Motor neuron (in vitro differentiated cells): ENCODE results near the gene ASXL1. TPM values are rescaled to one million over a fixed set of nuclear protein-coding genes. Genes with fewer than 3 reads are reported as not detected.
A peak's percentile ranks its signal among the peaks of the same experiment; 100 is the strongest.
"Not testable (repeated sequence)": the region's sequence is repeated elsewhere in the genome, so short reads cannot be mapped to it uniquely, and the experiment has no call there.

ENCODE experiments used
- ATAC-seq, 8 experiments: fragments of 200-7000 bp; cut with Tn5 transposase; replicated peaks in 6 of 8; 2 replicates each; pipeline ENCODE4 v1.8.0; 2021; ENCODE audit warnings: mild to moderate bottlenecking in 8 of 8, moderate library complexity in 8 of 8
- H3K27ac ChIP-seq, 2 donors: fragments of 250-450 bp; sonication (Bioruptor Pico); 2 replicates each; pipeline ENCODE4 v1.9.0; 2021; ENCODE audit warnings: antibody characterized with exemption in 2 of 2, mild to moderate bottlenecking in 2 of 2, moderate library complexity in 1 of 2
- H3K4me1 ChIP-seq, 2 donors: fragments of 250-450 bp; sonication (Bioruptor Pico); replicated peaks in 1 of 2; 2 replicates each; pipeline ENCODE4 v1.6.1; 2021; ENCODE audit warnings: antibody characterized with exemption in 2 of 2, mild to moderate bottlenecking in 2 of 2, moderate library complexity in 1 of 2
- H3K4me3 ChIP-seq, 5 donors: fragments of 250-450 bp; sonication (Bioruptor Pico); 2 replicates each; pipeline ENCODE4 v1.9.0; 2021; ENCODE audit warnings: antibody characterized with exemption in 5 of 5, mild to moderate bottlenecking in 5 of 5, moderate library complexity in 4 of 5
- WGBS, 10 experiments: fragments of 450-650 bp; shearing (Covaris generic); methylation state at CpG; one replicate each; pipeline ENCODE4 v1.0.0; 2022; 5-methylcytosine and 5-hydroxymethylcytosine counted together
- in situ Hi-C, 9 experiments: fragments of 400-800 bp; cut with MboI; loops; one replicate each; pipeline ENCODE4 v1.15.0; 2021; ENCODE audit warnings: low sequenced_read_pairs in 9 of 9, low pct_unique_long_range_greater_than_20kb in 2 of 9; ENCODE audit not compliant: unreplicated experiment in 9 of 9
- total RNA-seq, 8 experiments: library from RNA; unstranded; fragments of 300-600 nt; gene quantifications; 2 replicates each; pipeline versions ENCODE4 v1.2.3 to v1.2.4, GENCODE V29; 2022

The ASXL1 gene
- total RNA-seq, 8 experiments from 2014 or later = 22.1 to 81.0 (median 33.3) TPM

GRCh38 chr20:32407131-32407750, 49.1 kb downstream of the ASXL1 start:
- ATAC-seq, H3K27ac ChIP-seq, H3K4me1 ChIP-seq, H3K4me3 ChIP-seq, in situ Hi-C loops: not testable (repeated sequence)
- WGBS, 10 experiments = 80 to 100% (median 97%) methylated on average over 1 to 5 of the region's 9 CpGs; no CpG with 5 or more reads in 1 of the 10 experiments

- Histone ChIP-seq H3K4me1 (no peaks in the 10 kb centered on the region), H3K4me3 (no peak overlapping the region), H3K27ac (no peak overlapping the region)
- WGBS, 10 experiments = 89 to 100% (median 93%) methylated on average over 2 of the region's 2 CpGs; no CpG with 5 or more reads in 4 of the 10 experiments
- in situ Hi-C loops = no loop called here
- ATAC-seq = no peak
Observed at GRCh38 chr20:32411955-32412706, 54.0 kb downstream of the ASXL1 start.

- ATAC-seq = no peak
- Histone ChIP-seq H3K27ac (no peak overlapping the region), H3K4me1 (no peaks in the 10 kb centered on the region), H3K4me3 (no peak overlapping the region)
- 38 to 100% (median 71%) methylated on average over 1 to 2 of the region's 2 CpGs; no CpG with 5 or more reads in 2 of the 10 experiments for WGBS, 10 experiments
- in situ Hi-C loops = no loop called here
Observed at GRCh38 chr20:32415494-32415893, 57.4 kb downstream of the ASXL1 start.

- peak in 1 of 8 experiments; percentile 26 for ATAC-seq
- no peak overlapping the region for H3K27ac ChIP-seq
- no peak overlapping the region for H3K4me3 ChIP-seq
- in situ Hi-C loops = no loop called here
- WGBS, 10 experiments = 20 to 100% (median 81%) methylated on average over 1 to 2 of the region's 2 CpGs; no CpG with 5 or more reads in 3 of the 10 experiments
- H3K4me1 ChIP-seq = no peaks in the 10 kb centered on the region
Observed at GRCh38 chr20:32416206-32416605, 58.1 kb downstream of the ASXL1 start.

GRCh38 chr20:32418376-32418775, 60.2 kb downstream of the ASXL1 start:
- in situ Hi-C loops = no loop called here
- H3K4me3 ChIP-seq = no peak overlapping the region
- 70 to 100% (median 92%) methylated on average over 1 to 2 of the region's 2 CpGs; no CpG with 5 or more reads in 1 of the 10 experiments for WGBS, 10 experiments
- no peaks in the 10 kb centered on the region for H3K4me1 ChIP-seq
- no peak for ATAC-seq
- no peak overlapping the region for H3K27ac ChIP-seq

- 48 to 100% (median 92%) methylated on average over 1 to 2 of the region's 2 CpGs; no CpG with 5 or more reads in 1 of the 10 experiments for WGBS, 10 experiments
- ATAC-seq = no peak
- in situ Hi-C loops = no loop called here
- Histone ChIP-seq H3K4me1 (no peaks in the 10 kb centered on the region), H3K27ac (no peak overlapping the region), H3K4me3 (no peak overlapping the region)
Observed at GRCh38 chr20:32421290-32421689, 63.2 kb downstream of the ASXL1 start.

- no peak overlapping the region for H3K27ac ChIP-seq
- in situ Hi-C loops = no loop called here
- 70 to 100% (median 89%) methylated on average over 2 to 6 of the region's 6 CpGs; no CpG with 5 or more reads in 3 of the 10 experiments for WGBS, 10 experiments
Observed at GRCh38 chr20:32427996-32428395, 69.9 kb downstream of the ASXL1 start.

GRCh38 chr20:32429343-32429742, 71.2 kb downstream of the ASXL1 start:
- Histone ChIP-seq H3K4me3 (no peak overlapping the region), H3K27ac (no peak overlapping the region), H3K4me1 (no peaks in the 10 kb centered on the region)
- in situ Hi-C loops = no loop called here
- no peak for ATAC-seq
- 73 to 100% (median 92%) methylated on average over 1 to 6 of the region's 7 CpGs; no CpG with 5 or more reads in 2 of the 10 experiments for WGBS, 10 experiments

More at GRCh38 chr20:32427996-32428395, 69.9 kb downstream of the ASXL1 start:
- no peak overlapping the region for H3K4me3 ChIP-seq
- no peaks in the 10 kb centered on the region for H3K4me1 ChIP-seq
- ATAC-seq = no peak

GRCh38 chr20:32429745-32430360, 71.7 kb downstream of the ASXL1 start:
- no peak for ATAC-seq
- H3K27ac ChIP-seq = no peak overlapping the region
- H3K4me3 ChIP-seq = no peak overlapping the region
- in situ Hi-C loops = no loop called here
- no peaks in the 10 kb centered on the region for H3K4me1 ChIP-seq
- 80 to 100% (median 97%) methylated on average over 1 to 11 of the region's 16 CpGs; no CpG with 5 or more reads in 3 of the 10 experiments for WGBS, 10 experiments

GRCh38 chr20:32431457-32431856, 73.3 kb downstream of the ASXL1 start:
- Histone ChIP-seq H3K27ac (no peak overlapping the region), H3K4me3 (no peak overlapping the region), H3K4me1 (no peaks in the 10 kb centered on the region)
- no peak for ATAC-seq
- WGBS, 10 experiments = 67 to 100% (median 99%) methylated on average over 1 to 11 of the region's 12 CpGs; no CpG with 5 or more reads in 2 of the 10 experiments
- in situ Hi-C loops = no loop called here

GRCh38 chr20:32432277-32432676, 74.1 kb downstream of the ASXL1 start:
- 60 to 100% (median 92%) methylated on average over 1 to 2 of the region's 2 CpGs; no CpG with 5 or more reads in 3 of the 10 experiments for WGBS, 10 experiments
- Histone ChIP-seq H3K4me3 (no peak overlapping the region), H3K27ac (no peak overlapping the region), H3K4me1 (no peaks in the 10 kb centered on the region)
- in situ Hi-C loops = no loop called here
- no peak for ATAC-seq

GRCh38 chr20:32433311-32434021, 75.3 kb downstream of the ASXL1 start:
- H3K4me1 ChIP-seq = no peaks in the 10 kb centered on the region
- no peak overlapping the region for H3K27ac ChIP-seq
- ATAC-seq = no peak
- WGBS, 10 experiments = 20 to 100% (median 92%) methylated on average over 1 to 13 of the region's 20 CpGs
- in situ Hi-C loops = no loop called here
- no peak overlapping the region for H3K4me3 ChIP-seq
